Endothelial cell of umbilical vein (primary cell): ENCODE results near the gene C8A. TPM values are rescaled to one million over a fixed set of nuclear protein-coding genes. Genes with fewer than 3 reads are reported as not detected.
A peak's percentile ranks its signal among the peaks of the same experiment; 100 is the strongest.

Source experiments
- BruUV-seq: library from RNA; stranded (reverse); fragments of 400-500 nt; replicated peaks from 2 replicates; lab custom pipeline; 2021; lab: Mats Ljungman, UMichigan
- CTCF ChIA-PET: fragments of 300-600, 350-600 bp; sonication (Branson Sonifier 250); formaldehyde crosslinking; loops from one replicate; lab custom pipeline; 2021; ENCODE audit warnings: antibody characterized with exemption, inconsistent platforms; lab: Charles Lee
- POLR2A ChIA-PET: fragments of 300-600, 350-600 bp; sonication (Branson Sonifier 250); formaldehyde crosslinking; loops from one replicate; lab custom pipeline; 2021; ENCODE audit warnings: antibody characterized with exemption, inconsistent platforms; lab: Charles Lee
- DNase-seq: peaks from one replicate; pipeline ENCODE4 v3.0.0-alpha.2; 2011; ENCODE audit warnings: low read depth, low spot score
- FAIRE-seq: peaks from 2 replicates; lab custom pipeline; 2011; peaks lifted over from hg19 to GRCh38; lab: Jason Lieb, UNC
- H2AFZ ChIP-seq: 2 replicates; pipeline ENCODE4 v1.6.0; 2012; ENCODE audit warnings: low read depth, low read length, control low read depth, inconsistent platforms
- H3K27ac ChIP-seq: 2 replicates; pipeline ENCODE4 v1.5.1; 2011; ENCODE audit warnings: low read depth, mild to moderate bottlenecking, control low read depth, low read length, moderate library complexity; ENCODE audit not compliant: insufficient read depth
- H3K27me3 ChIP-seq, 2 experiments: 2 replicates each; pipeline versions ENCODE4 v1.6.0 to v1.6.1; 2011; ENCODE audit warnings: low read length in 2 of 2, mixed read lengths in 1 of 2; ENCODE audit not compliant: control insufficient read depth in 2 of 2, insufficient read depth in 2 of 2
- H3K36me3 ChIP-seq, 2 experiments: 2 replicates in 1 of 2; 3 replicates in 1 of 2; pipeline ENCODE4 v1.5.1; 2011; ENCODE audit warnings: low read length in 2 of 2, mild to moderate bottlenecking in 1 of 2, moderate library complexity in 1 of 2; ENCODE audit not compliant: control insufficient read depth in 2 of 2, insufficient read depth in 2 of 2; ENCODE audit errors: extremely low read depth in 1 of 2
- H3K4me1 ChIP-seq: 3 replicates; pipeline ENCODE4 v1.5.1; 2011; ENCODE audit warnings: mild to moderate bottlenecking, low read length; ENCODE audit not compliant: control insufficient read depth, insufficient read depth; ENCODE audit errors: extremely low read depth
- H3K4me2 ChIP-seq: 2 replicates; pipeline ENCODE4 v1.6.1; 2011; ENCODE audit warnings: low read length, control low read depth, mixed read lengths; ENCODE audit not compliant: insufficient read depth
- H3K4me3 ChIP-seq, 3 experiments: fragments of 200-600 bp in 1 of 3; sonication (generic), shearing (Covaris generic) in 1 of 3; replicated peaks in 1 of 3; 2 replicates each; pipeline ENCODE4 v1.5.1; 2011 to 2016; ENCODE audit warnings: control low read depth in 3 of 3, low read length in 3 of 3, mild to moderate bottlenecking in 2 of 3, inconsistent platforms in 1 of 3, low read depth in 1 of 3, moderate library complexity in 1 of 3; ENCODE audit not compliant: insufficient read depth in 1 of 3
- H3K79me2 ChIP-seq: 2 replicates; pipeline ENCODE4 v1.6.0; 2012; ENCODE audit warnings: low read length, inconsistent platforms; ENCODE audit not compliant: control insufficient read depth, insufficient read depth
- H3K9ac ChIP-seq: replicated peaks from 2 replicates; pipeline ENCODE3; 2011; ENCODE audit warnings: low read length, control low read depth; ENCODE audit not compliant: insufficient read depth; ENCODE audit errors: extremely low read depth
- H3K9me1 ChIP-seq: replicated peaks from 3 replicates; pipeline ENCODE4 v1.6.0; 2011; ENCODE audit warnings: mild to moderate bottlenecking, low read length; ENCODE audit not compliant: control insufficient read depth, insufficient read depth; ENCODE audit errors: extremely low read depth
- H3K9me3 ChIP-seq: replicated peaks from 2 replicates; pipeline ENCODE4 v1.5.1; 2012; ENCODE audit warnings: low read length, inconsistent platforms; ENCODE audit not compliant: control insufficient read depth, insufficient read depth
- H4K20me1 ChIP-seq: replicated peaks from 2 replicates; pipeline ENCODE3; 2011; ENCODE audit warnings: mild to moderate bottlenecking, low read length; ENCODE audit not compliant: control insufficient read depth, insufficient read depth; ENCODE audit errors: extremely low read depth
- CTCF ChIP-seq, 2 donors: IDR thresholded peaks; 1 replicate in 1 of 2; 2 replicates in 1 of 2; pipeline ENCODE4 v1.5.1; 2011; ENCODE audit warnings: low read length in 2 of 2, mild to moderate bottlenecking in 2 of 2, moderate library complexity in 2 of 2, control low read depth in 1 of 2, inconsistent platforms in 1 of 2, low read depth in 1 of 2; ENCODE audit not compliant: insufficient read depth in 1 of 2; ENCODE audit errors: extremely low read depth in 1 of 2
- EZH2 ChIP-seq: IDR thresholded peaks from 2 replicates; pipeline ENCODE4 v1.6.1; 2012; ENCODE audit warnings: borderline replicate concordance, low read depth, mild to moderate bottlenecking, moderate library complexity, low read length, inconsistent platforms; ENCODE audit not compliant: severe bottlenecking
- FOS ChIP-seq: IDR thresholded peaks from 2 replicates; pipeline ENCODE4 v1.6.1; 2011; ENCODE audit warnings: mild to moderate bottlenecking, low read length, moderate library complexity, borderline replicate concordance; ENCODE audit not compliant: insufficient read depth
- GATA2 ChIP-seq: IDR thresholded peaks from 2 replicates; pipeline ENCODE4 v1.7.0; 2011; ENCODE audit warnings: low read depth, mild to moderate bottlenecking, moderate library complexity, mixed read lengths, low read length; ENCODE audit not compliant: insufficient read length, insufficient read depth
- JUN ChIP-seq: IDR thresholded peaks from 2 replicates; pipeline ENCODE4 v1.6.1; 2011; ENCODE audit warnings: borderline replicate concordance, low read depth; ENCODE audit not compliant: insufficient read length, insufficient read depth
- MAX ChIP-seq: IDR thresholded peaks from 2 replicates; pipeline ENCODE4 v1.6.1; 2011; ENCODE audit not compliant: insufficient read depth, insufficient read length
- MYC ChIP-seq: IDR thresholded peaks from one replicate; pipeline ENCODE4 v1.6.1; 2011; ENCODE audit warnings: mild to moderate bottlenecking, low read depth, low read length
- POLR2A ChIP-seq: IDR thresholded peaks from 2 replicates; pipeline ENCODE4 v1.6.1; 2012; ENCODE audit warnings: low read depth, mild to moderate bottlenecking, control low read depth, low read length
- POLR2AphosphoS5 ChIP-seq: IDR thresholded peaks from 2 replicates; pipeline ENCODE4 v1.6.1; 2012; ENCODE audit warnings: low read depth, mild to moderate bottlenecking, control low read depth, low read length, moderate library complexity; ENCODE audit not compliant: insufficient read depth
- dilution Hi-C: fragments of 300-500 bp; cut with MboI; formaldehyde crosslinking; loops from one replicate; pipeline ENCODE4 v1.15.0; 2019; ENCODE audit warnings: low sequenced_read_pairs; ENCODE audit not compliant: extremely low pct_ligation_motif_present
- intact Hi-C: fragments of 100-400 bp; cut with micrococcal nuclease; formaldehyde crosslinking; loops from one replicate; pipeline ENCODE4 v1.10.0; 2022
- polyA plus RNA-seq, 4 experiments: library from polyadenylated mRNA; depleted of rRNA in 3 of 4; stranded (reverse) in 3 of 4; unstranded in 1 of 4; fragments of >200 nt; gene quantifications; 2 replicates each; pipeline versions ENCODE4 v1.2.1 to v1.2.3, GENCODE V29; 2011 to 2012; ENCODE audit warnings: missing spikeins in 1 of 4
- total RNA-seq: library from RNA; stranded (reverse); gene quantifications from 2 replicates; pipeline ENCODE4 v1.2.3, GENCODE V29; 2021

The C8A gene
- total and polyA plus RNA-seq, 2 donors (not counting 3 experiments of a cell fraction or from before 2014, with no cell fraction given), result not detected

- FAIRE-seq (no peak), DNase-seq (no peak)
- no peaks in the 10 kb centered on the region for H3K79me2 ChIP-seq
- no peak overlapping the region for H3K9ac ChIP-seq
- H3K9me1 ChIP-seq, result no peaks in the 10 kb centered on the region
- H4K20me1 ChIP-seq, result no peaks in the 10 kb centered on the region
- ChIA-PET POLR2A (no interaction called here), CTCF (interaction anchor here (1.6 to 1.9 kb wide), 6 partner anchors 8 to 1331 kb away, joined by 3 to 20 read pairs (median 8); no protein-coding TSS in a partner anchor)
- intact Hi-C loops (loop anchor here (2.0 to 10.0 kb wide), 2 partner anchors 1682 to 1820 kb away; no protein-coding TSS in a partner anchor), dilution Hi-C loops (no loop called here)
- no peaks in the 10 kb centered on the region for H3K27me3 ChIP-seq
- H3K4me3 ChIP-seq, result no peak overlapping the region
- BruUV-seq, result no TSS peak
- no peaks in the 10 kb centered on the region for H3K36me3 ChIP-seq
- no peak for TF ChIP-seq GATA2
- no peak for TF ChIP-seq POLR2AphosphoS5
- no peak for TF ChIP-seq MAX
- no peak for TF ChIP-seq MYC
- TF ChIP-seq POLR2A, result no peak
- TF ChIP-seq EZH2, result no peak
- no peak for TF ChIP-seq JUN
- no peak for TF ChIP-seq CTCF (IDR thresholded peaks at IDR 0.05; ENCODE audit: extremely low read depth in 1 of 2, insufficient read depth in 1 of 2, low read depth in 1 of 2, low read length in 2 of 2)
- no peak for TF ChIP-seq FOS
- H3K4me2 ChIP-seq, result no peak overlapping the region
- peaks cover 9% of the 10 kb centered on the region for H3K4me1 ChIP-seq
- no peaks in the 10 kb centered on the region for H3K9me3 ChIP-seq
- no peak overlapping the region for H2AFZ ChIP-seq
- peak overlapping the region; percentile 53 for H3K27ac ChIP-seq
Observed at GRCh38 chr1:56833088-56833487, 21.5 kb upstream of the C8A start.
